K562 (cell line): ENCODE data around the gene MFSD12. TPM values are rescaled to one million over a fixed set of nuclear protein-coding genes. Genes with fewer than 3 reads are reported as not detected.

Experiments
- BRD4 ChIP-seq: fragments of 200-600 bp; sonication (generic); IDR thresholded peaks from 2 replicates; pipeline ENCODE4 v1.6.1; 2017; ENCODE audit warnings: inconsistent platforms
- CEBPG ChIP-seq, 3 experiments: fragments of 200-800 bp in 1 of 3; sonication (Bioruptor generic) in 1 of 3; sonication (generic) in 1 of 3; formaldehyde crosslinking in 1 of 3; IDR thresholded peaks in 2 of 3; conservative IDR thresholded peaks in 1 of 3; 2 replicates each; pipeline versions ENCODE4 v1.6.1 to v1.8.0; 2016 to 2022; ENCODE audit warnings: missing compliant biosample characterization in 2 of 3, missing genetic modification characterization in 2 of 3, mild to moderate bottlenecking in 1 of 3, missing genetic modification reagents in 1 of 3
- HOMEZ ChIP-seq: fragments of 250-450 bp; sonication (Bioruptor Pico); IDR thresholded peaks from 2 replicates; pipeline ENCODE4 v1.4.0; 2020; ENCODE audit warnings: mild to moderate bottlenecking, moderate library complexity
- ILF3 ChIP-seq: fragments of 450-650 bp; IDR thresholded peaks from 2 replicates; pipeline ENCODE4 v1.6.1; 2018; ENCODE audit warnings: antibody characterized with exemption, mild to moderate bottlenecking, moderate library complexity, borderline replicate concordance
- MAFK ChIP-seq: IDR thresholded peaks from 2 replicates; pipeline ENCODE4 v1.6.1; 2011; ENCODE audit warnings: low read length, improper control_type of control experiment
- NFIX ChIP-seq: fragments of 250-450 bp; sonication (Bioruptor Pico); IDR thresholded peaks from 2 replicates; pipeline ENCODE4 v1.4.0; 2020; ENCODE audit warnings: low read depth, mild to moderate bottlenecking, moderate library complexity
- NR2C2 ChIP-seq, 2 experiments: fragments of 200-800 bp in 1 of 2; sonication (Bioruptor generic) in 1 of 2; sonication (generic) in 1 of 2; formaldehyde crosslinking in 1 of 2; IDR thresholded peaks; 2 replicates each; pipeline versions ENCODE4 v1.6.1 to v1.8.0; 2016 to 2022; ENCODE audit warnings: mild to moderate bottlenecking in 1 of 2, missing compliant biosample characterization in 1 of 2, missing genetic modification characterization in 1 of 2, missing genetic modification reagents in 1 of 2
- RBBP5 ChIP-seq: fragments of 200-600 bp; sonication (generic); IDR thresholded peaks from 2 replicates; pipeline ENCODE4 v1.6.1; 2012; ENCODE audit warnings: borderline replicate concordance, mild to moderate bottlenecking, low read length, control low read depth, inconsistent platforms; ENCODE audit not compliant: insufficient read depth, poor library complexity, severe bottlenecking
- RNF219 ChIP-seq: fragments of 250-450 bp; sonication (Bioruptor Pico); IDR thresholded peaks from 2 replicates; pipeline ENCODE4 v1.5.0; 2022; ENCODE audit warnings: mild to moderate bottlenecking
- TAF1 ChIP-seq: IDR thresholded peaks from 2 replicates; pipeline ENCODE4 v1.6.1; 2011; ENCODE audit warnings: mild to moderate bottlenecking, low read length, moderate library complexity; ENCODE audit not compliant: insufficient read depth, control insufficient read depth, severe bottlenecking; ENCODE audit errors: extremely low read depth
- ZNF511 ChIP-seq: sonication (generic); formaldehyde crosslinking; IDR thresholded peaks from 2 replicates; pipeline ENCODE4 v1.8.0; 2022; ENCODE audit warnings: mild to moderate bottlenecking, missing genetic modification reagents
- polyA plus RNA-seq, 8 experiments: library from polyadenylated mRNA; depleted of rRNA in 4 of 8; stranded (reverse) in 5 of 8; unstranded in 3 of 8; fragments of >200 nt; fragmentation: Nextera tagmentation in 2 of 8; fragmentation: Illumina TruSeq in 1 of 8; extraction: Ambion mirVana in 2 of 8; extraction: Trizol in 1 of 8; gene quantifications; 2 replicates each; pipeline versions ENCODE4 v1.2.1 to v1.2.3, GENCODE V29; 2011 to 2014; ENCODE audit warnings: inconsistent platforms in 1 of 8, missing spikeins in 1 of 8
- total RNA-seq, 7 experiments: library from RNA; depleted of rRNA in 6 of 7; stranded (reverse); fragments of >200 nt in 6 of 7; fragmentation: Illumina TruSeq in 2 of 7; extraction: Trizol in 2 of 7; gene quantifications; 2 replicates each; pipeline versions ENCODE4 v1.2.1 to v1.2.3, GENCODE V29; 2011 to 2021; ENCODE audit warnings: low replicate concordance in 1 of 7
- TF ChIP-seq, protein P1 (sequence below): fragments of 200-800 bp; sonication (Bioruptor generic); IDR thresholded peaks from 2 replicates; pipeline ENCODE4 v1.6.1; 2016; ENCODE audit warnings: missing genetic modification characterization, missing compliant biosample characterization

Gene MFSD12
- total and polyA plus RNA-seq, 9 of the 15 experiments (the other 6 are each of a cell fraction or from before 2014, with no cell fraction given): 0.69 to 112 (median 31.8) TPM

- TF ChIP-seq, protein P1, sequence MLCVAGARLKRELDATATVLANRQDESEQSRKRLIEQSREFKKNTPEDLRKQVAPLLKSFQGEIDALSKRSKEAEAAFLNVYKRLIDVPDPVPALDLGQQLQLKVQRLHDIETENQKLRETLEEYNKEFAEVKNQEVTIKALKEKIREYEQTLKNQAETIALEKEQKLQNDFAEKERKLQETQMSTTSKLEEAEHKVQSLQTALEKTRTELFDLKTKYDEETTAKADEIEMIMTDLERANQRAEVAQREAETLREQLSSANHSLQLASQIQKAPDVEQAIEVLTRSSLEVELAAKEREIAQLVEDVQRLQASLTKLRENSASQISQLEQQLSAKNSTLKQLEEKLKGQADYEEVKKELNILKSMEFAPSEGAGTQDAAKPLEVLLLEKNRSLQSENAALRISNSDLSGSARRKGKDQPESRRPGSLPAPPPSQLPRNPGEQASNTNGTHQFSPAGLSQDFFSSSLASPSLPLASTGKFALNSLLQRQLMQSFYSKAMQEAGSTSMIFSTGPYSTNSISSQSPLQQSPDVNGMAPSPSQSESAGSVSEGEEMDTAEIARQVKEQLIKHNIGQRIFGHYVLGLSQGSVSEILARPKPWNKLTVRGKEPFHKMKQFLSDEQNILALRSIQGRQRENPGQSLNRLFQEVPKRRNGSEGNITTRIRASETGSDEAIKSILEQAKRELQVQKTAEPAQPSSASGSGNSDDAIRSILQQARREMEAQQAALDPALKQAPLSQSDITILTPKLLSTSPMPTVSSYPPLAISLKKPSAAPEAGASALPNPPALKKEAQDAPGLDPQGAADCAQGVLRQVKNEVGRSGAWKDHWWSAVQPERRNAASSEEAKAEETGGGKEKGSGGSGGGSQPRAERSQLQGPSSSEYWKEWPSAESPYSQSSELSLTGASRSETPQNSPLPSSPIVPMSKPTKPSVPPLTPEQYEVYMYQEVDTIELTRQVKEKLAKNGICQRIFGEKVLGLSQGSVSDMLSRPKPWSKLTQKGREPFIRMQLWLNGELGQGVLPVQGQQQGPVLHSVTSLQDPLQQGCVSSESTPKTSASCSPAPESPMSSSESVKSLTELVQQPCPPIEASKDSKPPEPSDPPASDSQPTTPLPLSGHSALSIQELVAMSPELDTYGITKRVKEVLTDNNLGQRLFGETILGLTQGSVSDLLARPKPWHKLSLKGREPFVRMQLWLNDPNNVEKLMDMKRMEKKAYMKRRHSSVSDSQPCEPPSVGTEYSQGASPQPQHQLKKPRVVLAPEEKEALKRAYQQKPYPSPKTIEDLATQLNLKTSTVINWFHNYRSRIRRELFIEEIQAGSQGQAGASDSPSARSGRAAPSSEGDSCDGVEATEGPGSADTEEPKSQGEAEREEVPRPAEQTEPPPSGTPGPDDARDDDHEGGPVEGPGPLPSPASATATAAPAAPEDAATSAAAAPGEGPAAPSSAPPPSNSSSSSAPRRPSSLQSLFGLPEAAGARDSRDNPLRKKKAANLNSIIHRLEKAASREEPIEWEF (CRISPR knock-in tag): no peak
- TF ChIP-seq CEBPG (CRISPR knock-in tag; IDR thresholded peaks at IDR 0.05): peak; percentile 56; the same call in 1 of the 2 replicates
- peak; percentile 62 to 74; a peak in 3 of 4 replicates for TF ChIP-seq CEBPG (tag; conservative IDR thresholded peaks at IDR 0.05 in 1 of 2, IDR thresholded peaks at IDR 0.05 in 1 of 2)
- peak; percentile 62; the same call in 1 of the 2 replicates for TF ChIP-seq BRD4
- TF ChIP-seq RNF219 (CRISPR knock-in tag): no peak
- TF ChIP-seq NFIX (CRISPR knock-in tag): no peak
- TF ChIP-seq ILF3: no peak; the same call in 1 of the 2 replicates
- no peak for TF ChIP-seq HOMEZ (CRISPR knock-in tag)
- TF ChIP-seq TAF1: peak; percentile 98
- TF ChIP-seq ZNF511 (CRISPR knock-in tag): 0 out of 2 replicates have a peak, but pooled peaks have one; percentile 74
- TF ChIP-seq NR2C2 (CRISPR knock-in tag; IDR thresholded peaks at IDR 0.05): peak; percentile 60; the same call in 1 of the 2 replicates
- 0 out of 2 replicates have a peak, but pooled peaks have one; percentile 32 for TF ChIP-seq NR2C2 (tag; IDR thresholded peaks at IDR 0.05)
- peak; percentile 99 for TF ChIP-seq RBBP5
- TF ChIP-seq MAFK: peak; percentile 80
Measured at GRCh38 chr19:3500429-3501101, 56.8 kb downstream of the MFSD12 start, which contains the start of gene DOHH (continued).
